Smooth muscle cell (in vitro differentiated cells): ENCODE measurements around the gene LYZL1. TPM values are rescaled to one million over a fixed set of nuclear protein-coding genes. Genes with fewer than 3 reads are reported as not detected.
"Not testable (repeated sequence)": the region's sequence is repeated elsewhere in the genome, so short reads cannot be mapped to it uniquely, and the experiment has no call there.

Experiments
- DNase-seq: peaks from one replicate; lab custom pipeline; 2025; ENCODE audit not compliant: unreplicated experiment; lab: John Stamatoyannopoulos, UW
- H2AFZ ChIP-seq: fragments of 200-600 bp; sonication (generic); 2 replicates; pipeline ENCODE4 v1.6.0; 2016; ENCODE audit warnings: antibody characterized with exemption, low read depth, mild to moderate bottlenecking
- H3F3A ChIP-seq: fragments of 200-600 bp; sonication (generic); 2 replicates; pipeline ENCODE4 v1.6.0; 2017; ENCODE audit warnings: antibody characterized with exemption, low read depth
- H3K27ac ChIP-seq: fragments of 200-600 bp; sonication (generic); 2 replicates; pipeline ENCODE4 v1.5.1; 2016; ENCODE audit warnings: low read depth, mild to moderate bottlenecking
- H3K27me3 ChIP-seq: fragments of 200-600 bp; sonication (generic); 2 replicates; pipeline ENCODE4 v1.6.1; 2016; ENCODE audit warnings: low read depth, mild to moderate bottlenecking
- H3K36me3 ChIP-seq: fragments of 200-600 bp; sonication (generic); 2 replicates; pipeline ENCODE4 v1.5.1; 2016; ENCODE audit warnings: low read depth
- H3K4me1 ChIP-seq: fragments of 200-600 bp; sonication (generic); 2 replicates; pipeline ENCODE4 v1.5.1; 2016; ENCODE audit warnings: low read depth
- H3K4me2 ChIP-seq: fragments of 200-600 bp; sonication (generic); 2 replicates; pipeline ENCODE4 v1.6.0; 2016; ENCODE audit warnings: mild to moderate bottlenecking
- H3K4me3 ChIP-seq: fragments of 200-600 bp; sonication (generic); 2 replicates; pipeline ENCODE4 v1.5.1; 2016; ENCODE audit warnings: mild to moderate bottlenecking
- H3K79me2 ChIP-seq: fragments of 200-600 bp; sonication (generic); 2 replicates; pipeline ENCODE4 v1.6.0; 2016; ENCODE audit warnings: low read depth, mild to moderate bottlenecking
- H3K9ac ChIP-seq: fragments of 200-600 bp; sonication (generic); 2 replicates; pipeline ENCODE4 v1.6.0; 2016; ENCODE audit warnings: low read depth
- H3K9me3 ChIP-seq: fragments of 200-600 bp; sonication (generic); replicated peaks from 2 replicates; pipeline ENCODE4 v1.5.1; 2016; ENCODE audit warnings: low read depth
- H4K20me1 ChIP-seq: fragments of 200-600 bp; sonication (generic); 2 replicates; pipeline ENCODE4 v1.6.0; 2016; ENCODE audit warnings: low read depth
- CTCF ChIP-seq: fragments of 200-600 bp; sonication (generic); IDR thresholded peaks from 2 replicates; pipeline ENCODE4 v1.5.1; 2017; ENCODE audit warnings: borderline replicate concordance, mild to moderate bottlenecking, antibody characterized with exemption; ENCODE audit not compliant: insufficient read depth, poor library complexity, severe bottlenecking
- WGBS: methylation state at CpG from one replicate; pipeline ENCODE4 v1.1.7; 2016; ENCODE audit warnings: low lambda C conversion rate; 5-methylcytosine and 5-hydroxymethylcytosine counted together
- polyA plus RNA-seq: library from polyadenylated mRNA; unstranded; fragments of >200 nt; fragmentation: Nextera tagmentation; extraction: Ambion mirVana; gene quantifications from 2 replicates; pipeline ENCODE4 v1.2.1, GENCODE V29; 2016
- total RNA-seq: library from RNA; depleted of rRNA; stranded (reverse); fragments of >200 nt; gene quantifications from 2 replicates; pipeline ENCODE4 v1.2.3, GENCODE V29; 2014

Gene LYZL1
- total and polyA plus RNA-seq, 2 experiments from 2014 or later, result not detected

GRCh38 chr10:29287635-29288034 is 1.2 kb upstream of the LYZL1 start:
- H3K27ac ChIP-seq, result no peak overlapping the region
- no peak for DNase-seq

DNA sequence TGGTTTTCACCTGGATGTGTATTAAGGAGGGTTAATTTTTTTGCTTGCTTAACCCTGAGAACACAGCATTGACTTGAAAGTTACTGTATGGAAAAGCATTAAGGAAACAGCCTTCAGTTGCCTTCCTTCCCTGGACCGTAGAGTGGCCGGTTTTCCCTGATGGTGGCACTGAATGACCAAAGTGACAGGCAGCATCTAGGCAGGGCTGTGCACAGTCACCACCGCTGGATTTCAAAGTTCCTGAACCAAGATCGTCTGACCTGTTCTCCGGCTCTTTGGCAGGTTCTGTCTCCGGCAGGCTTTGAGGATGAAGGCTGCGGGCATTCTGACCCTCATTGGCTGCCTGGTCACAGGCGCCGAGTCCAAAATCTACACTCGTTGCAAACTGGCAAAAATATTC is 2.7 kb downstream of the LYZL1 start:
- not testable (repeated sequence) for H3K9me3 ChIP-seq, H2AFZ ChIP-seq, H3K4me1 ChIP-seq, H4K20me1 ChIP-seq, H3K79me2 ChIP-seq, H3K9ac ChIP-seq, H3K27me3 ChIP-seq, H3K36me3 ChIP-seq, DNase-seq, H3K4me2 ChIP-seq, H3K4me3 ChIP-seq, H3K27ac ChIP-seq, H3F3A ChIP-seq
- 88% methylated on average over 7 of the region's 10 CpGs for WGBS

More at GRCh38 chr10:29287635-29288034, 1.2 kb upstream of the LYZL1 start:
- Histone ChIP-seq H3K9ac (no peak overlapping the region), H3F3A (no peaks in the 10 kb centered on the region), H2AFZ (no peak overlapping the region), H3K27me3 (no peaks in the 10 kb centered on the region), H3K79me2 (no peaks in the 10 kb centered on the region), H3K4me3 (no peak overlapping the region), H3K9me3 (no peaks in the 10 kb centered on the region), H3K4me1 (no peaks in the 10 kb centered on the region), H3K36me3 (no peaks in the 10 kb centered on the region), H3K4me2 (no peak overlapping the region), H4K20me1 (no peaks in the 10 kb centered on the region)
- TF ChIP-seq CTCF, result no peak
- 84% methylated on average over 4 of the region's 4 CpGs for WGBS

DNA sequence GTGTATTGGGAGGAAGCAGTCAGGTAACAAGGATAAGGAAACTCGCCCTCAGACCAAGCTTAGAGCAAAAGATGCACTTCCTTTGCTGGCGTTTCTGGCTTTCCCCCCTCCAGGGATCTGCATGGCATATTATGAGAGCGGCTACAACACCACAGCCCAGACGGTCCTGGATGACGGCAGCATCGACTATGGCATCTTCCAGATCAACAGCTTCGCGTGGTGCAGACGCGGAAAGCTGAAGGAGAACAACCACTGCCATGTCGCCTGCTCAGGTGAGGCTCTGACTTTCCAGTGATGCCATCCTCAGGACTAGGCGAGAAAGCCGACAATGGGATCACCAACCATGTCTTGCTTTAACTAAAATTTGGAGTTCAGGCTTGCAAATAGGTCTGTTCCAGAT is 3.5 kb downstream of the LYZL1 start:
- not testable (repeated sequence) for H3K27ac ChIP-seq, DNase-seq, H3F3A ChIP-seq, H3K4me2 ChIP-seq, H3K4me3 ChIP-seq, H3K4me1 ChIP-seq, H3K9me3 ChIP-seq, H3K36me3 ChIP-seq, H3K79me2 ChIP-seq, H3K27me3 ChIP-seq, H2AFZ ChIP-seq, H4K20me1 ChIP-seq, H3K9ac ChIP-seq
- 97% methylated on average over 13 of the region's 13 CpGs for WGBS

DNA sequence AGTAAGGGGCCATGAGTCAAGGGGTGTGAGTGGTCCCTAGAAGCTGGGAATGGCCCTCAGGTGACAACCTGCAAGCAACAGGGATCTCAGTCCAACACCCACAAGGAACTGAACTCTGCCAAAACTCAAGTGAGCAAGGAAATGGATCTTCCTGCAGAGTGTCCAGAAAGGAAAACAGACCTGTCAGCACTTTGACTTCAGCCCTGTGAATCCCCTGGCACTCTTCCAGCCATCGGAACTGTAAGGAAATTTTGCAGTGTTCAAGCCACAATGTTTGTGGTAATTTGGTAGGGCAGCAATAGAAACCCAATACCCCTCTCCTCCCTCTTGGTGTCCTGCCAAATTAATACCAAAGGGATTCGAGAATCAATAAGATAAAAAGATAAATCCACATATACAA is 6.9 kb downstream of the LYZL1 start:
- Histone ChIP-seq H2AFZ (no peak overlapping the region), H3K4me1 (no peaks in the 10 kb centered on the region), H3K27me3 (no peaks in the 10 kb centered on the region), H4K20me1 (no peaks in the 10 kb centered on the region), H3K9ac (no peak overlapping the region), H3K79me2 (no peaks in the 10 kb centered on the region), H3K4me2 (no peak overlapping the region), H3K36me3 (peaks cover 8% of the 10 kb centered on the region), H3K9me3 (peaks cover 12% of the 10 kb centered on the region), H3F3A (no peaks in the 10 kb centered on the region), H3K4me3 (no peak overlapping the region), H3K27ac (no peak overlapping the region)
- no peak for TF ChIP-seq CTCF
- WGBS, result 72% methylated on average over 2 of the region's 2 CpGs
- no peak for DNase-seq

DNA sequence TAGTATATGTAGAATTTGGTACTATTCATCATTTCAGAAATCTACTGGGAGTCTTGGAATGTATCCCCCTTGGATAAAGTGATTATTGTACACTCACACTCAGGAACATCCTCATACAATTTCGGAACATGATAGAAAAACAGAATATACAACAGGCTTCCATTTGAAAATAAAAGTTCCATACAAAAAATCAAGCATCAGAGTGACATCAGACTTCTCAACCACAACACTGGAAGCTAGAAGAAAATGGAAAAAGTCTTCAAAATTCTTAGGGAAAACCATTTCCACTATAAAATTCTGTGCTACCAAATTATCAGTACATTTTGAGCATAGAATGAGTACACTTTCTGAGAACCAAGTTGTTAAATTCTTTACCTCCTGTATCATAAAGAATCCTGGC is 8.8 kb downstream of the LYZL1 start:
- Histone ChIP-seq H4K20me1 (no peaks in the 10 kb centered on the region), H3K27ac (no peak overlapping the region), H3F3A (peaks cover 4% of the 10 kb centered on the region), H3K9ac (no peak overlapping the region), H2AFZ (no peak overlapping the region), H3K36me3 (peaks cover 16% of the 10 kb centered on the region), H3K4me3 (no peak overlapping the region), H3K27me3 (no peaks in the 10 kb centered on the region), H3K4me1 (no peaks in the 10 kb centered on the region), H3K79me2 (no peaks in the 10 kb centered on the region), H3K4me2 (no peak overlapping the region), H3K9me3 (peaks cover 27% of the 10 kb centered on the region)
- no peak for DNase-seq
- TF ChIP-seq CTCF, result no peak
- WGBS, result 95% methylated on average over 1 of the region's 1 CpG
